DMS79 treated with DMSO at 0.1 percent for 48 hours (cell line): ENCODE results near the gene IFNE.
"Not testable (repeated sequence)": the region's sequence is repeated elsewhere in the genome, so short reads cannot be mapped to it uniquely, and the experiment has no call there.

Experiments used
- DNase-seq: peaks from one replicate; lab custom pipeline; 2025; lab: John Stamatoyannopoulos, UW

Gene IFNE

DNA sequence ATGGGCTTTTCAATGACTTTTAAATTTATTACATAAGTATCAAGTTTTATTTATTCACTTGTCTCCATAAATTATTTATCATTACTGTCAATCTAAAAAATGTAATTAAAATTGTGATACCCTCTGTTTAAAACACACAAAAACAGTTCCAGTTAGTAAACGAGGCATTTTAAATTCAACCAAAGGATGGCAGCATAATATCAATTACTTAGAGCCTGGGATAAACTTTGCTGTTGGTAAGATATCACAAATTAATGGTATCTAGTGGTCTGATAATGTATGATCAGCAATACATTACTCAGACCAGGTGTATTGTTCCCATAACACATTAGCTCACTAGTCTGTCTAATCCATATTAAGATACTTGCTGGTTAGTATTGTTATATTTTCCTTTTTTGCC, 9.6 kb upstream of the IFNE start:
- DNase-seq, result no peak

DNA sequence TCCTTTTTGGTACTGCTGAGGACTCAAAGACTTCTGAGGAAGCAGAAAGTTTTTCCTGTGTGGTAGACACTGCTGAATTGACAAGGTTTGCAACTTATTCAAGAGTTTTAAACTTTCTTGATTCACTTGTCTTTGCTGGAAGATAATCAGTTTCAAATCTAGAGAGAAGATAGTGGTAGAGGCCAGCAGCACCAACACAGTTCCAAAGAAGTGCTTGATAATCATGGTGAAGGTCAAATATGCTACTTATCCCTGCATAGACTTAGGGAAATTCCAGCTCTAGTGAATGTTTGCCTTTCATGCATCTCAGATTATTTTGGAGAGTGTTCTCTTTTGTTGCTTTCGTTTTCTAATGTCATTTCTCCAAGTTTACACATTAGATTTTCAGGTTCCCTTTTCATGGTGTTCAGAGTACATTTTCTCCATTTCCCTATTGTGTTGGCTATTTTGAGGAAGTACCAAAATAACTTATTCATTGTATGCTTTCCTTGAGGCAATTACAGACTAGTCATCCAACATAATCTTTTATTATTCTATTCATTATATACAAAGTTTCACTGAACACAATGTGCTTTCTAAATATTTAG, 550 bp downstream of the IFNE start:
- no peak for DNase-seq

DNA sequence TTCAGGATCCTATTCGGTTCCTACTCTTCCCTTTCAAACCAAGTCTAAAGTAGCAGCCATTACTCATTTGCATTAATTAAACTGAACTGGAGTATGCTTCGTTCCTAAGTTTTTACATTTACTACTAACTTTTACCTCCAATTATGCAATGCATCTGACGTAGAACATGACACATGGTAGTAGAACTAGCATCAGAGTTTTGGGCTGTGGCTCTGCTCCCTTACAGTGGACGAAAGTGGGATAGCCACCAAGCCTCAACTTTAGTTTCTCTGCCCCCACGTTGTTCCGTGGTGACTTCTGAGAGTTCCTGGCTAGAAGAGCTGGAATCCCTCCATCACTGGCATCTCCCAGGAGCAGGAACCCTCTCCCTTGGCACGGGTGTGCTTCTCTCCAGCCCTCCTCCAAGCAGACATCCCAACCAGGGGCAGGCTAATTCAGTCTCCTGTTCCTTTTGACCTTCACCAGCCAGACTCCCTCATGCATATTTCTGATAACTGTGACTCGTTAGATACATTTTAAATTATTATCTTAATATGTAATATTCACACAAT, 2.9 kb downstream of the IFNE start:
- DNase-seq, result no peak

DNA sequence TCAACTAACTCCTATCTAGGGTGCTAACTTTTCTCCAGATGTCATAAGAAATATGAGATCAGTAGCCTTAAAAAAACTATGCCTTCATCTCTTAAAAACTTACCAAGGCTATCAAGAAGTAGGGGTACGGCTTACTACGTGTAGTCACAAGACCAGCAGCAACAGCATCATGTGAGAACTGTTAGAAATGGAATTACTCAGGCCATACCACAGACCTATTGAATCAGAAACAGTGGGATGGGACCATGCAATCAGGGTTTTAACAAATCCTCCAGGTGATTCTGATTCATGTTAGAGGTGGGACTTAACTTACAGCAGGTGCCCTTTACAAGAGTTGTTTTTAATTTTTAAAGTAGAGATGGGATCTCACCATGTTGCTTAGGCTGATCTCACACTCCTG, 4.6 kb downstream of the IFNE start:
- DNase-seq, result no peak

DNA sequence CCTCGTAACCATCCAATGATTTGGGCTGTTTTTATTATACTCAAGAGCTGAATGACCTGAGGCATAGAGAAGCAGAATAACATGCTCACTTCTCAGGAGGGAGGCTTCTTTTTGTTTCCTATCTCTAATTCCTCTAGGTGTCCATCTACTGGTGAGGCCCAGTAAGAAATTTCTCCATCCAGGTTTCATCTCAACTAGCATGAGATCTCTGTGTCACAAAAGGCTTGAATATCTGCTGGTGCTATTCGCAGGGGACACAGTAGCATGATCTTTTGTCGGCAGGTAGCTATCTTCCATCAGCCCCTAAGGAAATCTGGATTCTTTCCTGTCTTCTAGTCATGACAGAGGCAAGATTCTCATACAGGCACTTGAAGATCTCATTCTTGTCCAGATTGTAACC, 8.9 kb downstream of the IFNE start:
- DNase-seq, result no peak

DNA sequence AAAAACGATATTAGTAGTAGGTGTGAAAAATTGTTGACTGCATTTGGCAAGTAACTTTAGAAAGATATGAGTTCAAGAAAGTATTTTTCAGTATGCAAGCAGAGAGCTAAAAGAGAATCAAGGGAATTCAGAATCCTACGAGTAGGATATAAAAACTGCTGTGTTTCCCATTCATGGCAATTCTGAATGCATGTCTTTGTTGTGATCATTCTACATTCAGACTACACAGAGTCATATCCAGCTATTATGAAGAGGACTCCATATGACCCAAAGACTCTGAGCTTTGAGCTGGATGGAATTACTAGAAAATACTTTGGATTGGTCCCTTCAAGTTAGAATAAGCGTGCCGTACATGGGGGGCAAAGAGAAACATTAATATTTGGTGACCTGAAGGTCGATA, 12.0 kb downstream of the IFNE start:
- no peak for DNase-seq

DNA sequence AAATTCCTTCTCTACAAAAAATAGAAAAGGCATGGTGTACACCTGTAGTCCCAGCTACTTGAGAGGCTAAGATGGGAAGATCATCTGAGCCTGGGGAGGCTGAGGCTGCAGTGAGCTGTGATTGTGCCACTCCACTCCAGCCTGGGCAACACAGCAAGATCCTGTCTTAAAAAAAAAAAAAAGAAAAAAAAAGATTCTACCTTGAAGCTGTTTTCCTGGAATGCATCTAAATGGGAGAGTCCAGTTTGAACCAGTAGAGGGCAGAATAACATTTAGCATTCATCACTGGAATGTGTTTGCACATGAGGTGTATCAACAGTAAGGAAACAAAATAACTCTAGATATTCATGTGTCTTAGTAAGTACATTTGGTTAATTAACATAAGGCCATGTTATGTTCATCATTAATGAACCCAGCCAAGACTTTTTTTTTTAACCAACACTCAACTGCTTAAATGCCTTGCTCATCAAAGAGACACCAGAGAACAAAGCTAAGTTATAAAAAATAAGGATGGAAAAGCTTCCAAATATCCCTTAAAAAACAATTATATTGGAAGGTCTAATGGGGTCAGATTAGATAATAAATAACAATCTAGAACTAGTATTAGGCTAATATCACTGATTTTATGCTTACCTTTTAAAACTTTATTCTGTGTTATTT, 16.1 kb downstream of the IFNE start:
- DNase-seq, result no peak

DNA sequence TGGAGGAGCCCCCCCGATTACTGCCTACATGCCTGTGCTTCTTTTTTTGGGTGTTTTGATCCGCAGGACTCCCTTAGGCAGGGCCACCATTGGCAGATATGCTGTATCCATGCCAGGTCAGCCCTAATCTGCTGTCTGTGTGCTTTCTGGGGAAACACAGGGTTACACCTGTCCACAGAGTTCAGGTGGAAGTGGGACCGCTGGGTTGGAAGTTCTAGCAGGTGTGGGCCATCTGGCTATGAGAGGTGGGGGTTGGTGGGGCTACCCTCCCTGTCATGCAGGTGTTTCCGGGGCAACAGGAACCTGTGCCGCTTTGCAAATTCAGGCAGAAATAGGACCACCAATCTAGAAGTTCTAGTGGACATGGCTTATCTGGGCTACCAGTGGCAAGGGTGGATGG, 17.0 kb downstream of the IFNE start:
- DNase-seq, result no peak

DNA sequence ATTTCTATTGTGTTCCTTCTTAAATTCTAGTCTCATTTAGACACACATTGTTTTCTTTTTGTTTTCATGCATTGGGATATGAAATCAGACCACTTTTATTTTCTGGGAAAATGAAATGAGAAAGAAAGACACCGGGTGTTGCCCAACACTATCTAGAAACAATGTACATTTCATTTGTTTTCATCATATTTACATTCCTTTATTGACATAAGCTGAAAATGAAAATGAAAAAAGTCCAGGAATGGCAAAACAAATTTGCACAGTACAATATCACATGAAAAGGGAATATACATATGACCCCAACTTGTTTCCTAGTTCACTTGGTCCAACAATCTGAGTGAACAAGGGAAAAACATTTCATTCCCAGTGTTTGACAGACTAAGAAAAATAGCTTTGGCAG, 20.7 kb downstream of the IFNE start:
- no peak for DNase-seq

DNA sequence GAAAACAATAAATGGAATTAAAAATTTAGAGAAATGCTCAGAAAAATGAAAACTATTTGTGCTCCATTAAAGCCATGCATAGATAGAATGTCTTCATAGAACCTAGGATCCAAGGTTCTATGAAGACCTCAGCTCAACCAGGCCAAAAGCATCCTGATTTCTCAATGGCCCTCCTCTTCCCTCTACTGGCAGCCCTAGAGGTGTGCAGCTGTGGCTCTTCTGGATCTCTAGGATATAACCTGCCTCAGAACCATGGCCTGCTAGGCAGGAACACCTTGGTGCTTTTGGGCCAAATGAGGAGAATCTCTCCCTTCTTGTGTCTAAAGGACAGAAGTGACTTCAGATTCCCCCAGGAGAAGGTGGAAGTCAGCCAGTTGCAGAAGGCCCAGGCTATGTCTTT, 26.8 kb downstream of the IFNE start:
- DNase-seq, result no peak

DNA sequence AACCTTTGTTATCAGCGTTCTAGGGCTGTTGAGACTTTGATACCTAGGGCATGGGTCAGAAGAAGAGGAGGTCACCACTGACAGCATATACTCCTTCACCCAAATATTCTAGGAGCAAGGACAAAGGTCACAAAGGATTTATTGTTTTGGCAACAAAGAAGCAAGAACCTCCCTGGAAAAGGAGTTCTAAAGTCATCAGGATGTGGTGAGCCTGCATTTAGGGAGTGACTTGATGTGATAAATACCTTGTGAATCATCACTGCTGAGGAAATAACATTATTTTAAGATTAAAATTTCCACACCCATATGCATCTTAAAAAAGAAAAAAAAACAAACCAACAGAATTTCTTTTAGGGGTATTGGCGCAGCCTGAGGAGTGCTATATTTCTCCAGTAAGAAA, 28.0 kb downstream of the IFNE start:
- no peak for DNase-seq

DNA sequence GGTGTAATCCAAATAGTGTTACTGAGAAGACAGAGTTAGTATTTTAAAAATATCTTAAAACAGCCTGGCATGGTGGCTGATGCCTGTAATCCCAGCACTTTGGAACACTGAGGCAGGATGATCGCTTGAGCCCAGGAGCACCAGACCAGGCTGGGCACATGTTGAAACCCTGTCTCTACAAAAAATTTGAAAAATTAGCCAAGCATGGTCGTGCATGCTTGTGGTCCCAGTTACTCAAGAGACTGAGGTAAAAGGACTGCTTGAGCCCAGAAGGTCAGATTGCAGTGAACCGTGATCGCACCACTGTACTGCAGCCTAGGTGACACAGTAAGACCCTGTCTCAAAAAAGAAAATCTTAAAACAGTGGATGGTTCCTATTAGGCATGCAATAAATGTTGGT, 29.4 kb downstream of the IFNE start:
- DNase-seq, result no peak

DNA sequence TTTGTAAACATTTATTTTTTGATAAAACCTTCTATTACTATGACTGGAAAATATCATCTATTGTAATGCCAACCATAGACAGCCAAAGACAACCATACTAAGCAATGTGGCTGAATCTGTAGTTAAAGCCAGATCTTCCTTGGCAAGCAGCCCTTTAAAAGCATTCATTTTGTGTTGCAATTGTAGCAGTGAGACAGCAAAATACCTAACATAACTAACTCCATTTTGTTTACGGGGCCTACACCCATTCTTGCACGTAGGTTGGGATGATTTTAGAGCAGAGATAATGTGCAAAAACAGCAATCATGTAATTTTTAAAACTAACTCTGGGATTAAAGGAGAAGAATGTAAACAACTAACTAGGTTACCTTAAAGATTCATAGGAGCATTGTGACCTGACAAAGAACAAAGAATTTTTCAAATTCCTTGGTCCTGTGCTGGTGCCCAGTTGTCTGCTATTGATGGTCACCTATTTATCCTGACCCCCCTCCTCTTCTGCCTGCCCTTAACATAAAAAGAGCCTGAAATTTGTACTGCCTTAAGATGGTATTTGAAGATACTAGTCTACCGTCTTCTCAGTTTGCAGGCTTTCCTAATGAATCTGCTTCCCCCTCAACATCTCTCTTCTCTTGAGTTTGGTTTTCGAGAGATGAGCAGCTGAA, 31.2 kb downstream of the IFNE start:
- DNase-seq, result no peak

DNA sequence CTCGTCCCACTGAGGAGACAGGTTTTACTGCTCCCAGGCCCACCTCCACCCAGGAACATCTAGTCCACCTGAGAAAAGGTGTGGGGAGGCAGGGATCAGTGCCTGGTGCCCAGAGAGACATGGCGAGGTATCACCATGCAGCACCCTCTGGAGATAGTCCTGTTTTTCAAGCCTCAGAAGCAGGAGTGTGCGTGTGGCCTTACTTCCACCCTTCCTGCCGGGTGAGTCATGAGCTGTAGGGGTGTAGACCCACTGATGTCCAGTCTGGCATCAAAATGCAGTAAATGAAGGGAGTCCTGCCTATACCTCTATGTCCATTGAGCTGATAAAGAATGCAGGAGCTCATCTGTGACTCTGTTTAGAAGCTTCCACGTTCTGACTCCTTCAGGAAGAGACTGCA, 32.8 kb downstream of the IFNE start:
- DNase-seq, result not testable (repeated sequence)

DNA sequence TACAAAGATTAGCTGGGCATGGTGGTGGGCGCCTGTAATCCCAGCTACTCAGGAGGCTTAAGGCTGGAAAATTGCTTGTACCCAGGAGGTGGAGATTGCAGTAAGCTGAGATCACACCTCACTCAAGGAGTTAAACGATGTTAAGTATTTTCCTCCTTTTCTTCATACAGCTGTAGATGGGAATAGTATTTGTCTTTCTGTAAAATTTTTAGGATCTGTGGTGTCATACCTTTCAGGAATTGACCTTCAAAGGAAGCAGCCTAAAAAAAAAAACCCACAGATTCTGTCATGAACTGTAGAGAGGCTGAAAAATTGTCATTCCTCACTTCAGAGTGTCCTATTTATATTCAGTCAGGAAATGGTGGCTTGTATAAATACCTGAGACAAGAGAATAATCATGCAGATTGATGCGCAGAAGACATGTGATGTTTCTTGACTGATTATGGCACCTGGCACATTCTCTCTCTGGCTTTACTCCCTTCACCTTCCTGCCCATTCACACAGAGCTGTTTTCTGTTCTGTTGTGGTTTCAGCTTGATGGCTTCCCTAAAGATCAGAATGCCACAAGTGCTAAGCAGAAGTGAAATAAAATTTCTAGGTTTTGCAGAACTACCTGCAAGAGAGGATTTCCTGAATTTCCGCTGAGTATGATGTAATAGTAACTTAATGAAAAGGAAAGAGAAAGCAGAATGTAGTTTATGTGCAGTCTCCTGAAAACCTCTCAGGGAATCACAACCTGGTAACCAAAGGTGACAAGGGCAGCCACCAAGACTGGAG, 38.1 kb downstream of the IFNE start:
- DNase-seq, result no peak

DNA sequence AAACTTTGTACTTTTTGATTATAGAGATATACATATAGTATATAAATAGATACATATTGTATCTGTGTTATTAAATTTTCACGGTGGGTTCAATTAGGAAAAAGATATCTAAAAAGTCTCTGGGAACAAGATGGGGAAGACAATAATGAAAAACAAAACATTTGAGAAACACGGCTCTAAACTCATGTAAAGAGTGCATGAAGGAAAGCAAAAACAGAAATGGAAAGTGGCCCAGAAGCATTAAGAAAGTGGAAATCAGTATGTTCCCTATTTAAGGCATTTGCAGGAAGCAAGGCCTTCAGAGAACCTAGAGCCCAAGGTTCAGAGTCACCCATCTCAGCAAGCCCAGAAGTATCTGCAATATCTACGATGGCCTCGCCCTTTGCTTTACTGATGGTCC, 42.0 kb downstream of the IFNE start, which contains the start of gene IFNA1:
TSS of gene IFNA1 (plus strand) at position 301 of the 400 bp plus-strand sequence. CDS start at position 370, 69 bp downstream.
- no peak for DNase-seq

DNA sequence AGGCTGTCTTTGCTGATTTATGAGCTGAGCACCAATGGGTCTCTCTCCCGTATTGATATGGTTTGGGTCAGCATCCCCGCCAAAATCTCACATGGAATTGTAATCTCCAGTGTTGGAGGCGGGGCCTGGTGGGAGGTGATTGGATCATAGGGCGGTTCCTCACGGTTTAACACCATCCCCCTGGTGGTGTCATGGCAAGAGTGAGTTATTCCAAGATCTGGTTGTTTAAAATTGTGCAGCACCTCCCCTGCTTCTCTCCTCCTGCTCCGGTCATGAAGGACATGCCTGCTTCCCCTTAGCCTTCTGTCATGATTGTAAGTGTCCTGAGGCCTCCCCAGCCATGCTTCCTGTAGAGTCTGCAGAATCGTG, 47.1 kb downstream of the IFNE start:
- DNase-seq, result not testable (repeated sequence)

DNA sequence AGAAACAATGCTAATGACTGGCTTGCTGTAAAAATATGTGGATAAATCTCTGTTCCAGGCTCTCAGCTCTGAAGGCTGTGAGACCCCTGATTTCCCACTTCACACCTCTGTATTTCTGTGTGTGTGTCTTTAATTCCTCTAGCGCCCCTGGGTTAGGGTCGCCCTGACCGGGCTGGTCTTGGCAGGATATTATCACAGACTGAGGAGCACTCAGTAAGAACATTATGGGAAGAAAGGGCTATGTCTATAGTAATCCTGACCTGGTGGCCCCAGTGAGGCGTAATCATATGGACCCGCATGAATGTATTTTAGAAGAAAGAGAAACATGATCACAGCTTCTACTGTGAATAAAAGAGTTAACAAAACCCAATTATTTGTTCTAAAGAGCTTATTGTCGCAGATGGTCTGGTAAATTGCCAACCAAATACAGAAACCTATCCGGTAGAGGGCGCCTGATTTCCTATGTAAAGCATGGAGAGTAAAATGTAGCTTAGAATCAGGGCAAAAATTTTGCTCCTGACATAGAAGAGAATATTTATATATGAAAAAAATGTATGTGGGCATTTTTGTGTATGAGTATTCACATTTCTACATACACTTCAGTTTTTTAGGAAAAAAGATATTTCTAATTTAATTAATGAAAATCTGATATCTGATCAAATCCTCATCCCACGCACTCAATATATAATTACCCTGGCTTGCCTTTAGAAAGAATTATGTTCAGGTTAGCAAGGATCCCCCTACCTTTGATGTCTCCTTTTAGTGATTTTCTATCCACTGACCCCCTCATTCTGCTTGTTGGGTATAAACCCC, 47.7 kb downstream of the IFNE start:
- peak; percentile 2 for DNase-seq

DNA sequence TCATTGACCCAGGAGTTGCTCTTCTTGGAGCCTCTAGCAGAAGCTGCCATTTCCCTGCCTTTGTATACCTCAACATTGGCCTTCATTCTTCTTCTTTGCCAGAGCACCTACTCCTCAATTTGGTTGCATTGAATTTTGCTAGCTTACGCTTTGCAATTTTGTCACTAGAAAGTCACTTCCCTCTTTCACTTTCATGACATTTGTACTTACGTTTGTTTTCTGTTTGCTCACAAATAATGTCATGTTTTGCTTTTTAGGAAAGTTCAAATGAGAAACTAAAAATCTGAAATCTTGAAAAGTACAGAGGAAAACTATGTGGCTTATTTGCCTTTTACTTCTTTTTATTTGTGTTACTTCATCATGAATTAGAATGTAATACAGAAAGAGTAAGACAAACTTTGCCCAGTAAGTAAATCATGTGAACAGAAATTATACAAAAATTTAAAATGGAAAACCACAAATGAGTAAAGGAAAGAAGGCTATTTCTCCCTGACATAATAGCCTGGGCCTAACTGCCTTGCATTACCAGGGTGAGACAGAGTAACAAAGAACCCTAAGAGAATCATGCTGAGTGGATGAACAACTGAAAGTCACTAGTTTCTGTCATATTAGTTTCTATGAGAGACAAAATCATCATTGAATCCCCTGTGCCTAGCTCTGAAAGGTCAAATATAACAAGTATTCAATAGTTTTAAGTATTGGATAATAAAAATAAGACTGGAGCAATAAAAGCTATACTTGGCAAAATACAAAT, 49.3 kb downstream of the IFNE start:
- DNase-seq, result no peak
